SK-N-SH treated with all-trans-retinoic acid at 6 μM for 48 hours (cell line): ENCODE data around the gene NINJ2.

Source experiments
- ARNTL ChIP-seq: fragments of 450-650 bp; formaldehyde crosslinking; IDR thresholded peaks from 2 replicates; pipeline ENCODE4 v1.5.0; 2020; ENCODE audit warnings: low read depth, mild to moderate bottlenecking, moderate library complexity, borderline replicate concordance
- RARB ChIP-seq: fragments of 250-450 bp; sonication (Bioruptor Pico); IDR thresholded peaks from 2 replicates; pipeline ENCODE4 v1.8.0; 2021; ENCODE audit warnings: mild to moderate bottlenecking, moderate library complexity
- SNAI2 ChIP-seq: fragments of 250-450 bp; sonication (Bioruptor Pico); IDR thresholded peaks from 2 replicates; pipeline ENCODE4 v1.5.0; 2020; ENCODE audit warnings: mild to moderate bottlenecking, moderate library complexity
- ZNF70 ChIP-seq: fragments of 450-650 bp; formaldehyde crosslinking; IDR thresholded peaks from 2 replicates; pipeline ENCODE4 v1.5.0; 2020; ENCODE audit warnings: mild to moderate bottlenecking, moderate library complexity
- ZNF8 ChIP-seq: fragments of 450-650 bp; formaldehyde crosslinking; IDR thresholded peaks from 2 replicates; pipeline ENCODE4 v1.5.0; 2020; ENCODE audit warnings: mild to moderate bottlenecking, moderate library complexity
- TF ChIP-seq, protein P1 (sequence below): fragments of 250-450 bp; sonication (Bioruptor Pico); IDR thresholded peaks from 2 replicates; pipeline ENCODE4 v1.8.0; 2020; ENCODE audit warnings: mild to moderate bottlenecking, moderate library complexity, borderline replicate concordance

DNA sequence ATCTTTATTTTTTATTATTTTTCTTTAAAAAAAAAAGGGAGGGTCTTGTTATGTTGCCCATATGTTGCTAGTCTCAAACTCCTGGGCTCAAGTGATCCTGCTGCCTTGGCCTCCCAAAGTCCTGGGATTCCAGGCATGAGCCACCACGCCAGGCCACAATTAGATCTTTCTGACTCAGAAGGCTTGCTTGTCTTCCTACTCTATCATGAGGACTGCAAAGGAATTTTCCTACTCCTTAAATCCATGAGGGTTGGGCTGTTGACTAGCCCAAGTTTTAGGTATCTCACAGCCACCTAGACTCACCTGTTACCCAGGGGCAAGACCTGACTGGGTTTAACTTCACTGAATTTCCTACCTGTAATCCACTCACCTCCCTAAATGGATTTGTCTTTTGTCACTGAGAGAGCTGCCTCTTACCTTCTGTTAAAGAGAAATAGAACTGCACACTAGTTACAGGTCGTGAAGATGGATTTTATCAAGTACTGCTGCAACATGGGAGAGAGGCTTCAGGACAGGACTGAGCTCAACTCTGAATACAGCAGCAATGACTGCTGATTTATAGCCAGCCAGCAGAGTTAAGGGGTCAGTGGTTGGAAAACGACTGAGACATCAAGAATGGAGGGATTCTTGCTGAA is 131.2 kb downstream of the NINJ2 start:
- TF ChIP-seq ZNF8 (CRISPR knock-in tag) (no peak), RARB (CRISPR knock-in tag) (no peak), ZNF70 (no peak), SNAI2 (no peak), ARNTL (no peak)
- TF ChIP-seq, protein P1, sequence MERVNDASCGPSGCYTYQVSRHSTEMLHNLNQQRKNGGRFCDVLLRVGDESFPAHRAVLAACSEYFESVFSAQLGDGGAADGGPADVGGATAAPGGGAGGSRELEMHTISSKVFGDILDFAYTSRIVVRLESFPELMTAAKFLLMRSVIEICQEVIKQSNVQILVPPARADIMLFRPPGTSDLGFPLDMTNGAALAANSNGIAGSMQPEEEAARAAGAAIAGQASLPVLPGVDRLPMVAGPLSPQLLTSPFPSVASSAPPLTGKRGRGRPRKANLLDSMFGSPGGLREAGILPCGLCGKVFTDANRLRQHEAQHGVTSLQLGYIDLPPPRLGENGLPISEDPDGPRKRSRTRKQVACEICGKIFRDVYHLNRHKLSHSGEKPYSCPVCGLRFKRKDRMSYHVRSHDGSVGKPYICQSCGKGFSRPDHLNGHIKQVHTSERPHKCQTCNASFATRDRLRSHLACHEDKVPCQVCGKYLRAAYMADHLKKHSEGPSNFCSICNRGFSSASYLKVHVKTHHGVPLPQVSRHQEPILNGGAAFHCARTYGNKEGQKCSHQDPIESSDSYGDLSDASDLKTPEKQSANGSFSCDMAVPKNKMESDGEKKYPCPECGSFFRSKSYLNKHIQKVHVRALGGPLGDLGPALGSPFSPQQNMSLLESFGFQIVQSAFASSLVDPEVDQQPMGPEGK (CRISPR knock-in tag) = no peak
